ENCODE measurements around the gene HS2ST1.

DNA sequence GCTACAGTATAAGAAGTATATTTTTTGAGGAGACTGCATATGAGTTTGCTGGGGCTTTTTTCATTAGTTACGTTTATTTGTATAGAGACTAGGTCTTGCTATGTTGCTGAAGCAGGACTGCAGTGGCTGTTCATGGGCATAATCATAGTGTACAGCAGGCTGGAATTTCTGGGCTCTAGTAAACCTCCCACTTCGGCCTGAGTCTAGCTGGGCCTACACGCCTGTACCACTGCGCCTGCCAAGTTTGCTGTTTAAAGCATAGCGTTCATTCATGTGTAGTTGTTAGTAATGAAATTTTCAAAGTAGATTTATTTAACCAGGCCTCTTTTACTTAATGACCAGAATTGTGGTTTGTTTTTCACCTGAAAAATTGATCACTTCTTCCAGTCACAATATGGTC, 33.8 kb downstream of the HS2ST1 start:
- TF ChIP-seq CTCF (IDR thresholded peaks at IDR 0.05) (no peak), POLR2A (IDR thresholded peaks at IDR 0.05) (no peak)

Data from body of pancreas (tissue), 4 donors.